Nephron progenitor cell (in vitro differentiated cells): ENCODE measurements around the gene MTTP.
A peak's percentile ranks its signal among the peaks of the same experiment; 100 is the strongest.

Experiments used
- DNase-seq: peaks from one replicate; pipeline ENCODE4 v3.0.0; 2021
- H3K27ac Mint-ChIP-seq: 2 replicates; pipeline ENCODE4 v1.8.0; 2021; ENCODE audit warnings: mild to moderate bottlenecking, moderate library complexity, mixed read lengths
- H3K27me3 Mint-ChIP-seq: 2 replicates; pipeline ENCODE4 v1.8.0; 2021; ENCODE audit warnings: mild to moderate bottlenecking, low read depth, mixed read lengths; ENCODE audit not compliant: poor library complexity
- H3K36me3 Mint-ChIP-seq: 2 replicates; pipeline ENCODE4 v1.8.0; 2021; ENCODE audit warnings: low read depth, mixed read lengths
- H3K4me1 Mint-ChIP-seq: 2 replicates; pipeline ENCODE4 v1.8.0; 2021; ENCODE audit warnings: mixed read lengths
- H3K4me3 Mint-ChIP-seq: 2 replicates; pipeline ENCODE4 v1.8.0; 2021; ENCODE audit warnings: mild to moderate bottlenecking, moderate library complexity, mixed read lengths
- H3K9me3 Mint-ChIP-seq: 2 replicates; pipeline ENCODE4 v1.8.0; 2021; ENCODE audit warnings: mild to moderate bottlenecking, moderate library complexity, mixed read lengths
- CTCF ChIP-seq: fragments of 200-600 bp; sonication (generic); IDR thresholded peaks from 2 replicates; pipeline ENCODE4 v1.5.0; 2021; ENCODE audit warnings: antibody characterized with exemption

MTTP gene

GRCh38 chr4:99615170-99615820, 40.7 kb downstream of the MTTP start:
- TF ChIP-seq CTCF = no peak
- DNase-seq = no peak
- Mint-ChIP-seq H3K9me3 (no peaks in the 10 kb centered on the region), H3K36me3 (no peaks in the 10 kb centered on the region), H3K27ac (no peak overlapping the region), H3K4me1 (no peaks in the 10 kb centered on the region), H3K4me3 (no peak overlapping the region), H3K27me3 (no peaks in the 10 kb centered on the region)

GRCh38 chr4:99617374-99617773, 42.8 kb downstream of the MTTP start:
- H3K9me3 Mint-ChIP-seq = no peaks in the 10 kb centered on the region
- DNase-seq = no peak
- peaks cover 4% of the 10 kb centered on the region for H3K4me1 Mint-ChIP-seq
- no peak overlapping the region for H3K27ac Mint-ChIP-seq
- H3K27me3 Mint-ChIP-seq = no peaks in the 10 kb centered on the region
- TF ChIP-seq CTCF = no peak
- no peaks in the 10 kb centered on the region for H3K36me3 Mint-ChIP-seq
- H3K4me3 Mint-ChIP-seq = no peak overlapping the region

GRCh38 chr4:99622341-99622740, 47.7 kb downstream of the MTTP start:
- no peak for DNase-seq
- H3K27ac Mint-ChIP-seq = peak overlapping the region; percentile 71
- H3K4me3 Mint-ChIP-seq = no peak overlapping the region
- no peaks in the 10 kb centered on the region for H3K9me3 Mint-ChIP-seq
- no peaks in the 10 kb centered on the region for H3K36me3 Mint-ChIP-seq
- H3K4me1 Mint-ChIP-seq = peaks cover 21% of the 10 kb centered on the region
- no peaks in the 10 kb centered on the region for H3K27me3 Mint-ChIP-seq
- TF ChIP-seq CTCF = no peak

- no peak for DNase-seq
- peak overlapping the region; percentile 39 for H3K27ac Mint-ChIP-seq
- no peak overlapping the region for H3K4me3 Mint-ChIP-seq
- no peak for TF ChIP-seq CTCF
- H3K36me3 Mint-ChIP-seq = no peaks in the 10 kb centered on the region
- peaks cover 21% of the 10 kb centered on the region for H3K4me1 Mint-ChIP-seq
- H3K9me3 Mint-ChIP-seq = no peaks in the 10 kb centered on the region
- no peaks in the 10 kb centered on the region for H3K27me3 Mint-ChIP-seq
Observed at GRCh38 chr4:99624141-99624719, 49.6 kb downstream of the MTTP start.

- H3K36me3 Mint-ChIP-seq = no peaks in the 10 kb centered on the region
- no peaks in the 10 kb centered on the region for H3K27me3 Mint-ChIP-seq
- H3K27ac Mint-ChIP-seq = no peak overlapping the region
Observed at GRCh38 chr4:99625369-99625768, 50.7 kb downstream of the MTTP start.

More at GRCh38 chr4:99625369-99625768, 50.7 kb downstream of the MTTP start:
- Mint-ChIP-seq H3K4me1 (peaks cover 21% of the 10 kb centered on the region), H3K9me3 (no peaks in the 10 kb centered on the region), H3K4me3 (no peak overlapping the region)
- no peak for TF ChIP-seq CTCF
- no peak for DNase-seq
